HG02642 (cell line): Measurements from ENCODE around the gene HAND1.

Experiments
- ATAC-seq: cut with Tn5 transposase; IDR thresholded peaks from one replicate; pipeline ENCODE4 v1.9.1; 2021; ENCODE audit warnings: mild to moderate bottlenecking; ENCODE audit not compliant: unreplicated experiment, poor library complexity

The HAND1 gene

GRCh38 chr5:154506049-154506715 lies 28.2 kb upstream of the HAND1 start:
- ATAC-seq = no peak

GRCh38 chr5:154505567-154505966 lies 27.5 kb upstream of the HAND1 start:
- no peak for ATAC-seq

- ATAC-seq = no peak
Observed at GRCh38 chr5:154503698-154504039, 25.6 kb upstream of the HAND1 start.

GRCh38 chr5:154502180-154502579 lies 24.2 kb upstream of the HAND1 start:
- ATAC-seq = no peak

GRCh38 chr5:154501566-154501965 lies 23.5 kb upstream of the HAND1 start:
- no peak for ATAC-seq

GRCh38 chr5:154498994-154499393 lies 21.0 kb upstream of the HAND1 start:
- ATAC-seq = no peak

- ATAC-seq = no peak
Observed at GRCh38 chr5:154498591-154498990, 20.6 kb upstream of the HAND1 start.

GRCh38 chr5:154494036-154494435 lies 16.0 kb upstream of the HAND1 start:
- ATAC-seq = no peak

- ATAC-seq = no peak
Observed at GRCh38 chr5:154493274-154493673, 15.2 kb upstream of the HAND1 start.

- no peak for ATAC-seq
Observed at GRCh38 chr5:154491941-154492340, 13.9 kb upstream of the HAND1 start.

- ATAC-seq = peak; percentile 98
Observed at GRCh38 chr5:154487541-154487940, 9.5 kb upstream of the HAND1 start.

- no peak for ATAC-seq
Observed at GRCh38 chr5:154486427-154486866, 8.4 kb upstream of the HAND1 start.

GRCh38 chr5:154485850-154486426 lies 7.9 kb upstream of the HAND1 start:
- ATAC-seq = no peak

GRCh38 chr5:154485096-154485491 lies 7.1 kb upstream of the HAND1 start:
- no peak for ATAC-seq

- no peak for ATAC-seq
Observed at GRCh38 chr5:154484393-154485095, 6.5 kb upstream of the HAND1 start.

- ATAC-seq = no peak
Observed at GRCh38 chr5:154483654-154484392, 5.8 kb upstream of the HAND1 start.

GRCh38 chr5:154482528-154483449 lies 4.8 kb upstream of the HAND1 start:
- ATAC-seq = no peak

GRCh38 chr5:154481584-154482381 lies 3.8 kb upstream of the HAND1 start:
- ATAC-seq = no peak

- no peak for ATAC-seq
Observed at GRCh38 chr5:154480847-154481246, 2.8 kb upstream of the HAND1 start.
